Posterior cingulate gyrus (tissue), 11 donors: Measurements from ENCODE around the gene IQCN.

Experiments
- DNase-seq, 10 donors: peaks; one replicate each; pipeline versions ENCODE4 v3.0.0 to v3.0.0-alpha.2; 2020 to 2021; ENCODE audit warnings: mixed read lengths in 3 of 10
- intact Hi-C: fragments of 100-400 bp; cut with DNase I; formaldehyde crosslinking; loops from one replicate; pipeline ENCODE4 v1.15.1; 2023

The IQCN gene

DNA sequence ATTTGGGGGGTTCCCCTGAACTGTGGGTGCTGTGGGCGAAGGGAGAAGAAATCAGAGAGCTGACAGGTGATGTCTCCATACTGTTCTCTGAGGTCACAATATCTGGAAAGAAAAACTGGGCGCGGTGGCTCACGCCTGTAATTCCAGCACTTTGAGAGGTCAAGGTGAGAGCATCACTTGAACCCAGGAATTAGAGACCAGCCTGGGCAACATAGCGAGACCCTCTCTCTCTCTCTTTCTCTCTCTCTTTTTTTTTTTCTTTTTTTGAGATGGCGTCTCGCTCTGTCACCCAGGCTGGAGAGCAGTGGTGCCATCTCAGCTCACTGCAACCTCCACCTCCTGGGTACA lies 21.9 kb downstream of the IQCN start:
- intact Hi-C loops, result loop anchor here (2.0 to 5.0 kb wide), 2 partner anchors 48 to 140 kb away; partner anchors contain the start of gene RAB3A
- no peak for DNase-seq

DNA sequence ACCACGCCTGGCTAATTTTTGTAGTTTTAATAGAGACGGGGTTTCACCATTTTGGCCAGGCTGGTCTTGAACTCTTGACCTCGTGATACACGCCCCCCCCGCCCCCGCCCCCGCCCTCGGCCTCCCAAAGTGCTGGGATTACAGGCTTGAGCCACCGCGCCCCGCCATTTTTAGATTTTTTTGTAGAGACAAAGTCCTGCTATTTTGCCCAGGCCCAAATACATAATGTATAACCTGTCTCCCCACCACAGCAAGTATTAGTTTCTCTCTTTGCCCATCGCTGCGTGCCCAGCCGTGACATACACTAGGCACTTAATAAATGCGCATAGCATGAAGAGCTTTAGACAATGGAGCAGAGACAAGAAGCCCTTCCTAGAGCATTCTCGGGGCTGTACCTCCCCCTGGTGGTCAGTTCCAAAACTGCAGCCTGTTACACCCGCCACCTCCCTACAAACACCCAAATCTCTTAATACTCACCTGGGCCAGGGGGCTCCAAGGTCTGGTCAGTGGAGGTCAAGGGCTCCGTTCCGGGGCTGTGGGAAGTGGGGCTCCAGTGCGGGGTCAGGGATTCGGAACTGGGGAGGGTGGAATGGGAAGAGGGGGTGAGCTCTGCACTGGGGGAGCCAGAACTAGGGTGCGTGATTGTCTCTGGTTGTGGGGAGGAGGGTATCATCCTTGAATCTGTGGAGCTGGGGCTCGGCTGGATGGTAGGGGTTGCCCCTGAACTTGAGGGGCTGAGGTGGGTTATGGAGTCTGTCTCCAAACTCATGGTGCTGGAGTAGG lies 22.5 kb downstream of the IQCN start:
- intact Hi-C loops, result loop anchor here (2.0 to 5.0 kb wide), 2 partner anchors 47 to 139 kb away; partner anchors contain the start of gene RAB3A
- peak; percentile 54 to 95 (median 82) for DNase-seq

- intact Hi-C loops, result loop anchor here (5.0 kb wide), 1 partner anchor 138 kb away; no protein-coding TSS in a partner anchor
- no peak for DNase-seq
Measured at GRCh38 chr19:18249834-18250233, 24.4 kb downstream of the IQCN start.

DNA sequence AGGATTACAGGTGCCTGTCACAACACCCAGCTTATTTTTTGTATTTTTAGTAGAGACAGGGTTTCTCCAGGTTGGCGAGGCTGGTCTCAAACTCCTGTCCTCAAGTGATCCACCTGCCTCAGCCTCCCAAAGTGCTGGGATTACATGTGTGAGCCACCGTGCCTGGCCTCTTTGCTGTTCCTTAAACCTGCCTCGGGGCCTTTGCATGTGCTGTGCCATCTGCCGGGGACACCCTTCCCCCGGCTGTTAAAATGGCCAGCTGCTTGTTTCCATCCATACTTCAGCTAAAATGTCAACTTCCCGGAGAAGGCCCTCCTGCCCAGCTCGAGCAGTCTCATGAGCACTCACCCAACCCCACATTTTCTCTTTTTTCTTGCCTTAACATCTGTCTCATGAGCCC lies 29.0 kb downstream of the IQCN start:
- intact Hi-C loops, result no loop called here

DNA sequence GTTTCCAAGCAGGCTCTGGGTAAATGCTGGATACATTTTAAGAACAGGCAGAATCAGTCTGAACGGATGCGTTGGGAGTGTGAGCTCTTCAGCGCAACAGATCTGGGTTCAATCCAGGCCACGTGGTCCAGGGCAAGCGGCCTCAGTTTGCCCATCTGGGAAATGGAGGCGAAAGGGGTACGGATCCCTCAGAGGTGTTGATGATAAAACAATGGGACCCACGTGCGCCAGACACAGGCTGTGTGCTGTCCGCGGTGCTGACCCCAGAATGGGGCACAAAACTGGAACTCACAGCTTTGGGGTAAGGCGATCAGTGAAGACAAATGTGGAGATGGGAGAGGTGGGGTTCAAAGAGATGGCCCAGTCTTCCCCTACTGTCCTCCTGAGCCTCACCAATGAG lies 34.9 kb downstream of the IQCN start:
- intact Hi-C loops, result no loop called here
- no peak for DNase-seq

More for the DNA sequence above, 29.0 kb downstream of the IQCN start:
- no peak for DNase-seq

DNA sequence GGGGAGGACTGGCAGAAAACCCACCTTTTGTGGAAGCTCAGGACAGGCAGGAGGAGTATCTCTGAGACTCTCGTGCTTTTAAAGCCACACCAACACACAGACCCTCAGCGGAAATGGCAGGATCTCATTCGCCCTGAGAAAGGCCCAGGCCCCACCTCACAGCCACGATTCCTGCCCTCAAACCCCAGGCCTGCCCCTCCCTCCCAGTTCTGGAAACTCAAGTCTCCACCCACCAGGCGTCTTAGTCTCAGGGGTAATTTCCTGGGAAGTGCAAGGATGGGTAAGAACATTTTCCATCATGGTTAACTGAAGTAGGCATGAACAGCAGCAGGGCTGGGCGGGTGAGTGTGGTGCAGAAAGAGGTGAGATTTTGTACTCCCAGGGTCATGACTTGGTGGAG lies 40.1 kb downstream of the IQCN start:
- intact Hi-C loops, result no loop called here
- DNase-seq, result no peak

GRCh38 chr19:18233224-18233825 lies 40.9 kb downstream of the IQCN start:
- intact Hi-C loops, result no loop called here
- DNase-seq, result peak in 3 of 10 donors; percentile 78 to 89 (median 84)

DNA sequence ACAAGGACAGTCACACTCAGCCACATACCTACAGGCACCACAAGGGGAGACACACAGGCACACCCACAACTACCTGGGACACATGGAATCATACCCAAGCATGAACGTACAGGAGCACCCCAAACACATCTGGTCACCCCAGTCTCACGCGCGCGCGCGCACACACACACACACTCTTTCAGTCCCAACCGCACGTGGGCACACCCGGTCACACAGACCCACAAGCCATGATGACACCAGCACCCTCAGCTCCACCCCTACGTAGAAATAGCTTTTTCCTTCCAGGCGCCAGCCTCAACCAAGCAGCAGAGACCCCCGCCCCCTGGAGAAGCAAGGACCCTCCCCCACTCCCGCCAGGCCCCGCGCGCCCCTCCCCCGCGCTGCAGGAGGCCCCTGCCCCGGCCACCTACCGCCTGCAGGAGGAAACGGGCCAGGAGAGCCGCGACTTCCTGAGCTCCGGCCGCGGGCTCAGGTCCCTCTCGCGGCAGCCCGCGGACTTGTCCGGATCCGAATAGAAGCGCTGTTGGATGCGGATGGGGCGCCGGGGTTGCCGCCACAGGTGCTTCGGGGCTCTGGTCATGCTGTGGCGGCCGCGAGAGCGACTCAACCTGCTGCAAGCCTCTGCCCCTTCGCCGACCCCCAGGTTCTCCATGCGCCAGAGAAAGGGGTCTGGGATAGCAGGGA lies 41.6 kb downstream of the IQCN start:
- intact Hi-C loops, result no loop called here
- peak in 2 of 10 donors; percentile 25 to 76 for DNase-seq

DNA sequence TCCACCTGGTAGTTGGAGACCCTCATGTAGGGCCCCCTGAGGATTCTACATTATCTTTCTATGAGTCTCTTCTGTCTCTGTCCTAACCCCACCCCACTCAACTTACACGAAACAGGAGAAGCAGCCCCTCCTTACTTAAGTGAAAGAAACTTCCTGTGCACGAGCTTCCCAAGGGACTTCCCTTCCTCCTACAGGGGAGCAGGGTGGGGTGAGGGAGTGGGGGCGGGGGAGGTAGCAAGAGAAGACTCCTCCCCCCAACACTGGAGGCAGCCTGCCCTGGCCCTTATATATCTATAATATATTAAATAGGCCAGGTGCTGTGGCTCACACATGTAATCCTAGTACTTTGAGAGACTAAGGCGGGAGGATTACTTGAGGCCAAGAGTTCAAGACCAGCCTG lies 42.5 kb downstream of the IQCN start:
- intact Hi-C loops, result no loop called here
- no peak for DNase-seq

GRCh38 chr19:18230941-18231734 lies 43.1 kb downstream of the IQCN start:
- intact Hi-C loops, result no loop called here
- DNase-seq, result peak in 3 of 10 donors; percentile 54 to 88 (median 83)

DNA sequence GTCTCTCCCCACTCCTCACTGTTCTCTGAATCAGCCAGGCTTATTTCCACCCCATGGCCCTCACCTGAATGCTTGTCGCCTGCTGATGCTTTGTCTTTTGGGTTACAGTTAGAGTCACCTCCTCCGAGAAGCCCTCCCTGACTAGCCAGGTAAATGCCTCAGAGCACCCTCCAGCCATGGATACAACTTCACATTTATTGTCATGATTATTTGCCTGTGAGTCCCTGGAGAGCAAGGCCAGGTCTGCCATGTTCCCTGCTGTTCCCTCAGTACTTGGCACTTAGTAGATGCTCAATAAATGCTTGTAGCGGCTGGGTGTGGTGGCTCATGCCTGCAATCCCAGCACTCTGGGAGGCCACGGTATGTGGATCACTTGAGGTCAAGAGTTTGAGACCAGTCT lies 44.3 kb downstream of the IQCN start:
- intact Hi-C loops, result no loop called here
- DNase-seq, result no peak

DNA sequence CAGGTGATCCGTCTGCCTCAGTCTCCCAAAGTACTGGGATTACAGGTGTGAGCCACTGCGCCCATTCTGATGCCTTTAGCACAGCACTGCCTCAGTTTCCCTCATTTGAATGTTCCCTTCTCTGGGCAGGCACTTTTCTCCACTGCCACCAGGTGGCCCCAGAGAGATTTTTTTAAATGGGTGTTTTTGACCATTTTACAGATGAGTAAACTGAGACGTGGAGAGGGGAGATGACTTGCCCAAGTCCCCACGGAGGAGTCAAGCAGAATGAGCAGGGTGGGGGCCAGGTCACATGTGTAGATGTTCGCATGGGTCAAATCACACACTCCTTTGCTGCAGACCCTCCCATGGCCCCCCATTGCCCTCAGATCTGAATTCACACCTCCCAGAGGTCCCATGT lies 44.8 kb downstream of the IQCN start:
- intact Hi-C loops, result no loop called here
- DNase-seq, result no peak

DNA sequence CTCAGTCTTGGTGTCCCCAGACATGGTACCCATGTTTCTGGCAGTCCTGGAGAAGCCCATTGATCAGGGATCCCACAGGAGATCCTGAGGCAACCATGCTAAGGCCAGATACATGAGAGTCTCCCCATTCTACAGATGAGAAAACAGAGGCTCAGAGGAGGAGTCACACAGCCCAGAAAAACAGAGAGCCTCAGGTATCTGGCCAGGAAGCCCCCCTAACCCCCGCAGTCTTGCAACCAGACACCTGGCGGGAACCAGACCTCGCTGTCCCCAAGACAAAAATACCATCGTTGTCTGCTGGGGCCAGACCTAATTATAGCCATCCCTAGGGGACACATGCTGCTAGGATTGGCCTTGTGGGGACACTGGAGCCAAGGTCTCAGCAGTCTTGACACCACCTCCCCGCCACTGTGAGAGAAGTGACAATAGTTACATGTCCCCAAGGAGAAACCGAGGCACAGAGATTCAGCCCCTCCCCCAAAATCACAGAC lies 46.4 kb downstream of the IQCN start:
- DNase-seq, result no peak
- intact Hi-C loops, result no loop called here

- intact Hi-C loops, result no loop called here
- no peak for DNase-seq
Measured at GRCh38 chr19:18226956-18227780, 47.1 kb downstream of the IQCN start.

DNA sequence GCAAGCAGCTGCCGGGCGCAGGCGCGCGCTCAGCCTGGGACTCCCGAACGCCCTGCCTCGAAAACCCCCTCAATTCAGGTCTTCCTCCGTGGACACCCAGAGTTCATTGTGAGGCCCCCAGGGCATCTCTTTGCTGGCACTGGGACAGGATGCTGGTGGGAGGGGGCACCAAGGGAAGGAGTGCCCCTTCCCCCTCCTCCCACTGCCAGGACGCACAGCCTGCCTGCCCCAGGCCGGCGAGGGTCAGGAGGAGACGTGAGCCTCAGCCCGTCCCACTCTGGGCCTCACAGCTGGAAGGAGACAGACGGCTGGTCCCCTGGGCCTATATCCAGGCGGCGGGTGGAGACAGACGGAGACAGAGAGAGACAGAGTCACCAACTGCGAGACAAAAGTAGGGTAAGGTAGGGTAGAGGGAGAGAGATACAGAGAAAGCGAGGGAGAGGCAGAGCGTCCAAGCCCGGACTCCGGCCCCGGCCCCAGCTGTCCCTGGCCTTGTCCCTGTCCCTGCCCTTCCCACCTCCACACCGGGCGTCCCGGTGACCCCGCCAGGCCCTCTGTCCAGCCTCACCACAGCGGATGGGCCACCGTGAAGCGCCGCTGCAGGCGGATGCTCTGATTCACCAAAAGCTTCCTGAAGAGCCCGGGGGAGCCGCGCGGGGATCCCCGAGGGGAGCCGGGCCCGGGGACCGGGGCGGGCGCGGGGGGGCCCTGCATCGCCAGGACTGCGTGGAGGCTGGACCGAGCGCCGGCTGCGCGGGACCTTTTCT lies 48.4 kb downstream of the IQCN start, which contains the start of gene PDE4C:
Gene PDE4C (minus strand): TSS at position 737 of the 767 bp plus-strand sequence. CDS start 23 bp downstream, at position 714.
- no peak for DNase-seq
- intact Hi-C loops, result no loop called here

DNA sequence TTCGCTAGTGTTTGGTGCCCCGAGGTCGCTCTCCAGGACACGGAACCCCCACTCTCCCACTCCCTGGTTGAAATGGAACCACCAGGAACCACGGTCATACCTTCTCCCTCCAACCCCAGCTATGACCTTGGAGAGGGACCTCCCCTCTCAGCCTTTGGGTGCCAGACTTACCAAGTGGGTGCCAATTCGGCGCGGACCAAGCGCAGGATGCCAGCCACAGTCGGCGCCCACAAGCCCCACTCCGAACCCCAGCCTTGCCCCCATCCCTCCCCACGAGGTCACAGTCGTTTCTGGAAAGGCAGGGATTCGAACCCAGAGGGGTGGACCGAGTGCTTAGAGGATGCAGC lies 48.9 kb downstream of the IQCN start:
- DNase-seq, result no peak
- intact Hi-C loops, result no loop called here

DNA sequence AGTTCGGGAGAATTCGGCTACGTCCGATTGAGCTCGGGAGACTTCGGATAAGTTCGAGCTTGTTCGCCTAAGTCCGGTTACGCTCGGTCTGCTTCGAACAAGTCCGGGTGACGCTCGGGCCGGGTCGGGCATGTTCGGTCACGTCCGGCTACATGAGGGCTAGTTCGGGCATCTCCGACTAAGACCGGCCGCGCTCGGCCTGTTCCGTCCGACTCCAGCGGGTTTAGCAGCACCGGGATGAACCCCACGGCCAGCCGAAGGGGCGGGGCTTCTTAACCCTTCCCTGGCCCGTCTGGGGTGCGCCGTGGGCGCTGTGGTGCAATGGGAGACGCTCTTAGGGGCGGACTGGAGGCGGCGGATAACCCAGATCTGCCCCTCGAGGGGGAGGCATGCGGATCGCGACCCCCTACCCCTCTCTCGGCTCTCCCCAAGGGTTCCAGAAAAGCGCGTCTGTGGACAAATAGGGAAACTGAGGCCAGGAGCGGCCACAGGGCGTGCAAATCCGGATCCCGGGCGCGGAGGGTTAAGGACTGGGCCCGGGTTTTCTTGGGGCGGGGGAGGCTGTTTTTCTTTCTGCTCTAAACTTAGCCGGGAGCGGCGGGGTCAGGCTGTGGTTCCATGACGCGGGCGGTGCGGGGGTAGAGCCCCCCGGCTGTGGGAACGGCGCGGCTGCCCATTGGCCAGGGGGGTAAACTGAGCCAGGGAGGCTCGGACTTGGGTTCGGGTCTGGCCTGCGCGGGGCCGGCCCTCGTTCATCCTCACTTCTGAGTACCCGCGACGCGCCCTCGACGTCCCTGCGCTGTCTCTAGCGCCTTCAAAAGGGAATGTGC lies 49.5 kb downstream of the IQCN start:
- intact Hi-C loops, result no loop called here

More for the DNA sequence above, 49.5 kb downstream of the IQCN start:
- DNase-seq, result peak; percentile 83 to 99 (median 90)
